NCI-H2171 treated with DMSO at 0.1 percent for 48 hours (cell line): ENCODE data around the gene MISP3.
A peak's percentile ranks its signal among the peaks of the same experiment; 100 is the strongest.

ENCODE experiments used
- DNase-seq: peaks from one replicate; lab custom pipeline; 2025; lab: John Stamatoyannopoulos, UW

MISP3 gene

DNA sequence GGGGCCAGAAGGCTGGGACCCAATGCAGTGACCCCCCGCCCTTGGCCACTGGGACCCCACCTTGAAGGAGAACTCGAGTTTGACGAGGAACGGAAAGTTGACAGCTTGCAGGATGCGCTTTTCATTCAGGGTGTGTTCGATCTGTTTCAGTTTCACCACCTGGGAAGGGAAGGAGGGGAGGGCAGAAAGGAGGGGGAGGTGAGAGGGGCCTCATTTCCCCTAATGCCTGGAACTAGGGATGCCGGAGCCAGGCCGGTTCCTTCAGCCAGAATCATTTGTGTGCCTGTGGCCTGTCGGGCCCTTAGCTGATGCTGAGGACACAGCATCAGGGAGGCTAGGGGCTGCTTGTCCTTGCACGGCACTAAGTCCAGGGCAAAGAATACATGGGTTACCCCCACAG, 30.2 kb downstream of the MISP3 start:
- DNase-seq: no peak

GRCh38 chr19:14103310-14103709, 30.7 kb downstream of the MISP3 start:
- DNase-seq: no peak

DNA sequence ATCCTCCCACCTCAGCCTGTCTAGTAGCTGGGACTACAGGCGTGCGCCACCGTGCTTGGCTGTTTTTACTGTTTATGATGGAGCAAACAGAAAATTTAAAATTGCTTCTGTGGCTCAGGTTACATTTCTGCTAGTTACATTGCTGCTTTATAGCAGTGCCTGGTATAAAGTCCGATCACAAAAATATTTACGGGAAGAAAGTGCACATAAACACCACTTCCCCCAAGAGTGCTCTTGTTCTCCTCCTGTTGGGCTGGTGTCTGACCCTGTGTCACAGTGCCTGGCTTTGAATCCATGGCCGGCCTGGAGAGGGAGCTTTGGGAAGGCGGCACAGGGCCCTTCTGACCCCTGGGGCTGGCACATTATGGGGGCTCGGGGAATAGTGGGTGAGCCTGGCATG, 33.1 kb downstream of the MISP3 start:
- no peak for DNase-seq

- DNase-seq: no peak
These were observed 34.3 kb downstream of the MISP3 start for GRCh38 chr19:14106840-14107239.

DNA sequence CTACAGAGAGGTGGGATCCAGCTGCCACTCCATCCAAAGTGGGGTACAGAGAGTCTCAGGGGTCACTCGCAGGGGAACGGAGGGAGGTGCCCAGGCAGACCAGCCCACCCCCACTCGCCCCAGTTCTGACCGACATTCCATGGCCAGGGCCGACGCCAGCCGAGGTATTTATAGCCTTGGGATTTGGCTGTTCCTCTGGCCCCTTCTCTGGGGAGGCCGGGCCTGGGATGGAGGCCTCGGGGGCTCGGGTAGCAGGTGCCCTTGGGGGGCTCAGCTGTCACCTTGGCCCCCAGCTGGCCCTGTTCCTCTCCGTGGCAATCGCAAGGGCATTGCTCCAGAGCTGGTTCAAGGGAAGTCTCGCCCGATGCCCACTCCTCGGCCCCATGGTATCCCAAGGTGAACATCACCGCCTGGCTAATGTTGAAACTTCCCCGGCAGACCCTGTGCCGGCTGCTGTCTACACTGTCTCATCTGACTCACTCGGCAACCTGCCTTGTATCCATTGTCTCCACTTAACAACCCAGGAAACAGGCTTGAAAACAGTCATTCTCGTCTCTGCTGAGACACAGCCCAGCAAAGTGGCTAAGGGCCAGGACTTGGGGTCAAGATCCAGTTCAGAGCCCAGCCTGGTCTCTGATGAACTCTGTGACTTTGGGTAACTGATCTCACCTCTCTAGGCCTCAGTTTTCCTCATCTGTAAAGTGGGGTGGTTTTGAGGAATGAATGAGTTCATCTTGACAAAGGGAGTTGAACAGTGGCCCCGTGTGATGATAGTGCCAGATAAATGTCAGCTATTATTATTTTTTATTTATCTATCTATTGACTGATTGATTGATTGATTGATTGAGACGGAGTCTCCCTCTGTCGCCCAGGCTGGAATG, 35.2 kb downstream of the MISP3 start:
- DNase-seq: no peak

DNA sequence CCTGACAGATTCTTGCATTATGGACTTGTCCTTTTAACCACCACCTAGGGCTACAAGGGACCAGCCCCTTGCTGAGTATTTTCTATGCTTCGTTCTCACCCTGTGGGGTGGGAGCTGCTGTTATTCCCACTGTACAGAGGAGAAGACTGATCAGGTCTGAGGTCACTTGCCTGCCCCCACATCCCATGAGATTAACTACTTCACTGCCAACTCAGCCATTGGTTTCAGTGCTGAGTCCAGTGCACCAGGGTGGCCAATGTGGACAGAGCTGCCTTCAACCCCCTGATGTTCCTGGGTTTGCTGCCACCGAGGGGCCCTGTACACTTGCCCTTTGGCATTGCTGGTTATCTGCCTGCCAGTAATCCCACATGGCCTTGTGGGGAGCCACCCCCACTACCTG, 38.1 kb downstream of the MISP3 start:
- no peak for DNase-seq

- no peak for DNase-seq
These were observed 38.9 kb downstream of the MISP3 start for GRCh38 chr19:14111486-14111885.

- no peak for DNase-seq
These were observed 39.6 kb downstream of the MISP3 start for GRCh38 chr19:14112051-14112808.

GRCh38 chr19:14112809-14113385, 40.3 kb downstream of the MISP3 start:
- DNase-seq: no peak

DNA sequence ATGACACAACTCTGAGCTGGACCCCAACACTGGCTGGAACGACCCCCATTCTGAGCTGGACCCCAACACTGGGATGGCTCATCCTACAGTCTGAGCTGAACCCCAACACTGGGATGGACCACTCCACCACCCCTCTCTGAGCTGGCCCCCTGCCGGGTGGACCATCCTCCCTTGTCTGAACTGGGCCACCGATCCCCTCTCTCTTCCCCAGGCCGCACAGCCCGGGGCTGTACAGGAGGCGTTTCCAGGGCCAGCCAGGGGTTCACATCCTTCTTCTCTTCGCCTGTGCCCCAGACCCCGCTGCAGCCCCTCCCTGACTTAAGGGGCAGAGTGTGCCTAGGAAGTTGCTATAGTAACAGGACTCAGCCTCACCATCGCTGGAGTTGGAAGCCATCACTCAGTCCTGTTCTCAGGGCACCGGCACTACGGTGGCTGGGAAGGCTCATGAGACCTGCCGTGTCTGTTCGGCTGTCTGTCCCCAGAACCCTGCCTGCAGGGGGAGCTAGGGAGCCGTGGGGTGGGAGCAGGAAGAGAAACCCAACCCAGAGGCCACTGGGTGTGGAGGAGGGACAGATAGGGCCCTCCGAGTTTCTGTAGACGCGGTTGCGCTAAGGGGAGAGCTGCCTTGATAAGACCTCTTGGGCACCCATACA, 41.3 kb downstream of the MISP3 start:
- DNase-seq: no peak

GRCh38 chr19:14114439-14114838, 41.9 kb downstream of the MISP3 start:
- no peak for DNase-seq

DNA sequence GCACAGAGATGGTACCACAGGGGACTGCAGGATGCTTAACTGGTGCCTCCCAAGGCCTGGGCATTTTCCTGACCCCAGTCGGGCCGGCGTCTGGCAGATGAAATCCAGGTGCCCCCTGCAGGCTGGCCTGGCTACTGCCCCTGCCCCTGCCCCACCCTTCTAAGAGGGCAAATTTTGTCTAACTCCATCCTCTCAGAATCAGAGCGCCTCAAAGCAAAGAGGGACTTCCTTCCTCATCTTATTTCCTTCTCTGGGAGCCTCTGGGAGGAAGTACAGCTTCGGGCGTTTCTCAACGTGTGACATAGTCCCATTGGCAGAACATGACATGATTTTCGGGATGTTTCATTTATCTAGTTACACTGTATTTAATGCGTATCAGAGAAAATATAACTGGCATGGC, 42.3 kb downstream of the MISP3 start:
- no peak for DNase-seq

DNA sequence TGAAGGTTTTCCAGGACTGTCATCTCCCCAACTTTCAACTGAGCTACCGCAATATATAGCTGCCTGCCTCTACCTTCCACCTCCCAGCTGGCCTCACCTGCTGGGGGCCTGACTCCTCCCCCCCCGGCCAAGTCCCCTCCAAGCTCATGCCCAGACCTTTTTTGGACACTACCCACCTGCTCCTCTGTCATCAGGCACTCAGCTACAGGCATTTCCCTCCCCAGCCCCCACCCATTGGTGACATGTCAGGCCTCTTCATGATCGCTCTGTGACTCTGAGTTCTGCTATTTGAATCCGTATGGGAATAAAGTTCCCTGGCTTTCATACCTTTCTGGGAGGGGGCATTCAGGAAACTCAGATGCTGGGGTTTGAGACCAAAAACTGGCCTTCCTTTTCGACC, 43.2 kb downstream of the MISP3 start:
- DNase-seq: no peak

GRCh38 chr19:14116525-14116917, 43.9 kb downstream of the MISP3 start:
- DNase-seq: no peak

- DNase-seq: no peak
These were observed 44.5 kb downstream of the MISP3 start for GRCh38 chr19:14116918-14117578.

- DNase-seq: peak; percentile 97
These were observed 45.1 kb downstream of the MISP3 start, which contains the start of gene PRKACA for GRCh38 chr19:14117668-14118164. Gene PRKACA, minus strand, starts transcription at chr19:14117762. Its CDS starts 215 bp downstream, at chr19:14117547.

DNA sequence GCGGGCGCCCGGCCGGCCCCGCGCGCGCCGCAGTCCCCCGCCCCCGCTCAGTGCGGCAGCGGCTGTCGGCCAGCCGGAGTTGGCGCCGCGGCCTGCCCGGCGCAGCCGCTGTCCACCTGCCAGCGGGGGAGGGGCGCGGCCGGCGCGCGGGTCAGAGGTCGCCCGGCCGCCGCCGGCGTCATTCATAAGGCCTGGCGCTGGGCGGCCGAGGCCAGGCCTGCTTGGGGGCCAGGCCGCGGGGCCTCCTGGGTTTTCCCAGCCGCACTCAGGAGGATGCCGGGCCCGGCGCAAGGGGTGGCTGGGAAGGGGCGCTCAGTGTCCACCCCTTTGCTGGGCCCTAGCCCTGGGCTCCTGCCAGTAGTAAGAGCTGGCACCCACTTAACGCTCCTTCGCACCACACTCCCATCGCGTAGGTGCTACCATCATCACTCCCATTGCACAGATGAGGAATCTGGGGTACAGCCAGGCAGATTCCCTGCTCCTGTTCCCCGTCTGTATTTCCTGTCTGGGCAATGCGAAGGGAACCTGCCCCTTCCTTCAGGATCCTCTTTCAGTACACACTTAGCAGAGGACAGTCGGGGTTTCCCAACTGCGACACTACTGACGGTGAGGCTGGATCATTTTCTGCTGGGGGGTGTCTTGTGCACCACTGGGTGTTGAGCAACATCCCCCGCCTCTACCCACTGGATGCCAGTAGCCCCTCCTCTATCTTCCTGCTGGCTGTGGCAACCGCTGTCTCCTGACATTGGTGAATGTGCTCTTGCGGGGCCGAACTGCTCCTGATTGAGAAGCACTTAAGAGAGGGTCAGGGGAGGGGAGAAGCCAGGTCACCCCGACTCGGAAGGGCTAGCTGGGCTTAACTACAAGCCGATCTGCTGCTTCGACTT, 45.8 kb downstream of the MISP3 start:
- peak; percentile 15 for DNase-seq

DNA sequence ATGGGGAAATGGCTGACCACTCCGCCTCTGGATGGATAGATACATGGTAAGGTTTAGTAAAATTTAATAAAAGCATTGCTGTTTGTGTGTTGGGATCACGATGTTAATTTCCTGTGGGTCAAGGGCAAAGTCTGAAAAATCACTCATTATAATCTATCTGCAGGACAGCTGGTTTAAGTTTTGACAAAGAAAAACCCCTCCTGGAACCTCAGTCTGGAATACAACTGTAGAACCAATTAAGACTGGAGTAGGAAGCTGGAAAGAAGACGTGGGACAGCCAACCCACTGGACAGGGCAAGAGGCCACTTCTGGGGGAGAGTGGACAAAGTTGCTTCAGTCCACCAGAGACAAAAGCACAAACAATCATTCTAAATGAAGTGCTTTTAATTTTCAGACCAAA, 46.6 kb downstream of the MISP3 start:
- DNase-seq: no peak

- DNase-seq: no peak
These were observed 47.3 kb downstream of the MISP3 start for GRCh38 chr19:14119644-14120496.

GRCh38 chr19:14120497-14120780, 47.9 kb downstream of the MISP3 start:
- no peak for DNase-seq
